ENCODE results near the gene ZIM2. TPM values are rescaled to one million over a fixed set of nuclear protein-coding genes. Genes with fewer than 3 reads are reported as not detected.
"Not testable (repeated sequence)": the region's sequence is repeated elsewhere in the genome, so short reads cannot be mapped to it uniquely, and the experiment has no call there.

Gene ZIM2
- total RNA-seq, 1 experiment from 2014 or later = not detected

DNA sequence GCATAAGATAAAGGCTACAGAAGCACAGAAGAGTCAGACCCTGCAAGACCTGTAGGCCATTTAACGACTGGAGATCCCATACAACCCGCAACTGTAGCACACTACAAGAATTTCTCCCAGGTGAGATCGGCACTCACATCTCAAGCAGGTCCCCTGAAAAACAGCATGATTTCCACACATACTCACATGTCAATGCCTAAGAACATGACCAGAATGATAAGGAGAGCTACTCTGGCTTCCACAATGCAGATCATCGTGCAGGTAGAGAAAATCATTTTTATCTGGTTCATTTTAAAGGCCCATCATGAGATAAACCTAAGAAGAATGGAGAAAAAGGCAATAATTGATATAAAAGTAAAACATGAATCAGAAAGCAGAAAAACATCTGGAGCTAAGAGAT is 17.5 kb upstream of the ZIM2 start:
- H3K9me2 ChIP-seq (ENCODE audit: insufficient read depth) = no peaks in the 10 kb centered on the region
- H2AFZ ChIP-seq = no peak overlapping the region
- no peaks in the 10 kb centered on the region for H3K36me3 ChIP-seq (ENCODE audit: low read depth)
- peaks cover 3% of the 10 kb centered on the region; the same call in 1 of the 2 replicates for H3K27me3 ChIP-seq (ENCODE audit: insufficient read depth, low read depth)
- H3F3A ChIP-seq (ENCODE audit: insufficient read depth, low read depth) = no peaks in the 10 kb centered on the region
- ChIA-PET CTCF (no interaction called here), POLR2A (ENCODE audit: unreplicated experiment) (no interaction called here)
- TF ChIP-seq, protein P1, sequence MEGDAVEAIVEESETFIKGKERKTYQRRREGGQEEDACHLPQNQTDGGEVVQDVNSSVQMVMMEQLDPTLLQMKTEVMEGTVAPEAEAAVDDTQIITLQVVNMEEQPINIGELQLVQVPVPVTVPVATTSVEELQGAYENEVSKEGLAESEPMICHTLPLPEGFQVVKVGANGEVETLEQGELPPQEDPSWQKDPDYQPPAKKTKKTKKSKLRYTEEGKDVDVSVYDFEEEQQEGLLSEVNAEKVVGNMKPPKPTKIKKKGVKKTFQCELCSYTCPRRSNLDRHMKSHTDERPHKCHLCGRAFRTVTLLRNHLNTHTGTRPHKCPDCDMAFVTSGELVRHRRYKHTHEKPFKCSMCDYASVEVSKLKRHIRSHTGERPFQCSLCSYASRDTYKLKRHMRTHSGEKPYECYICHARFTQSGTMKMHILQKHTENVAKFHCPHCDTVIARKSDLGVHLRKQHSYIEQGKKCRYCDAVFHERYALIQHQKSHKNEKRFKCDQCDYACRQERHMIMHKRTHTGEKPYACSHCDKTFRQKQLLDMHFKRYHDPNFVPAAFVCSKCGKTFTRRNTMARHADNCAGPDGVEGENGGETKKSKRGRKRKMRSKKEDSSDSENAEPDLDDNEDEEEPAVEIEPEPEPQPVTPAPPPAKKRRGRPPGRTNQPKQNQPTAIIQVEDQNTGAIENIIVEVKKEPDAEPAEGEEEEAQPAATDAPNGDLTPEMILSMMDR (conservative IDR thresholded peaks at IDR 0.05) = no peak
- TF ChIP-seq EZH2 (IDR thresholded peaks at IDR 0.05; ENCODE audit: low read depth) = no peak
- no TSS peak for BruUV-seq (replicated peaks)
- no peak for DNase-seq
- no peak overlapping the region for H3K4me2 ChIP-seq
- no peaks in the 10 kb centered on the region for H3K4me1 ChIP-seq (replicated peaks; ENCODE audit: insufficient read depth)
- no peak overlapping the region for H3K27ac ChIP-seq
- intact Hi-C loops (cut with micrococcal nuclease; ENCODE audit: unreplicated experiment) = no loop called here
- H3K4me3 ChIP-seq = no peak overlapping the region
- H4K20me1 ChIP-seq (ENCODE audit: insufficient read depth) = no peaks in the 10 kb centered on the region
- H3K79me2 ChIP-seq (ENCODE audit: low read depth) = no peaks in the 10 kb centered on the region
- H3K9me3 ChIP-seq (ENCODE audit: insufficient read depth, low read depth) = no peaks in the 10 kb centered on the region

DNA sequence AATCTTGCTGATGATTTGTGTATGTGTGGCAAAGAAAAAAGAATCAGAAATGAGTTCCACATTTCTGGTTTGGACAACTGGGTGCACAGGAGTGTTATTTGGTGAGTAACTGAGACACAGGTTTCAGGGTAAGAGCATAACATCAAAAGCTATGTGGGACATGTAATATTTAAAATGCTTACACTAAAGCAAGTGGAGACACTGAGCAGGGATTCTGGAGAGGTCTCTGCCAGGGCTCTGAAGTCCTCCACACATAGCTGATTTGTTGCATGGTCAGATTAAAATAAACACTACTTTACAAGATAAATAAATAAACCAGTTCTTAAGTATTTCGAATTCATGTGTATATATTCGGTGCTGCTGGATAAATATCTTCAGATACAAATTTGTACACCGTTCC is 16.3 kb upstream of the ZIM2 start:
- ChIA-PET POLR2A (ENCODE audit: unreplicated experiment) (no interaction called here), CTCF (no interaction called here)
- Histone ChIP-seq H3K36me3 (ENCODE audit: low read depth) (no peaks in the 10 kb centered on the region), H3K79me2 (ENCODE audit: low read depth) (no peaks in the 10 kb centered on the region), H3K4me1 (replicated peaks; ENCODE audit: insufficient read depth) (no peaks in the 10 kb centered on the region), H3K27ac (no peak overlapping the region), H3K9me2 (ENCODE audit: insufficient read depth) (no peaks in the 10 kb centered on the region), H2AFZ (no peak overlapping the region), H4K20me1 (ENCODE audit: insufficient read depth) (no peaks in the 10 kb centered on the region), H3K27me3 (ENCODE audit: insufficient read depth, low read depth) (no peaks in the 10 kb centered on the region), H3K4me3 (no peak overlapping the region), H3F3A (ENCODE audit: insufficient read depth, low read depth) (no peaks in the 10 kb centered on the region), H3K4me2 (no peak overlapping the region), H3K9me3 (ENCODE audit: insufficient read depth, low read depth) (no peaks in the 10 kb centered on the region)
- no peak for DNase-seq
- intact Hi-C loops (cut with micrococcal nuclease; ENCODE audit: unreplicated experiment) = no loop called here
- no TSS peak for BruUV-seq (replicated peaks)
- TF ChIP-seq, protein P1 (conservative IDR thresholded peaks at IDR 0.05) = no peak
- TF ChIP-seq EZH2 (IDR thresholded peaks at IDR 0.05; ENCODE audit: low read depth) = no peak

DNA sequence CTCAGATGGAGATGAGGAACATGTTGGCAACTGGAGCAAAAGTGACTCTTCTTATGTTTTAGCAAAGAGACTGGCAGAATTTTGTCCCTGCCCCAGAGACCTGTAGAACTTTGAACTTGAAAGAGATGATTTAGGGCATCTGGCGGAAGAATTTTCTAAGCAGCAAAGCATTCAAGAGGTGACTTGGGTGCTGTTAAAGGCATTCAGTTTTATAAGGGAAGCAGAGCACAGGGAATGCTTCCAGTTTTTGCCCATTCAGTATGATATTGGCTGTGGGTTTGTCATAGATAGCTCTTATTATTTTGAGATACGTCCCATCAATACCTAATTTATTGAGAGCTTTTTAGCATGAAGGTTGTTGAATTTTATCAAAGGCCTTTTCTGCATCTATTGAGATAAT is 11.8 kb upstream of the ZIM2 start:
- H3F3A ChIP-seq (ENCODE audit: insufficient read depth, low read depth); BruUV-seq (replicated peaks); CTCF ChIA-PET; DNase-seq; H3K36me3 ChIP-seq (ENCODE audit: low read depth); H3K9me2 ChIP-seq (ENCODE audit: insufficient read depth); H3K27me3 ChIP-seq (ENCODE audit: insufficient read depth, low read depth); POLR2A ChIA-PET (ENCODE audit: unreplicated experiment); H3K4me2 ChIP-seq; H3K79me2 ChIP-seq (ENCODE audit: low read depth); intact Hi-C loops (cut with micrococcal nuclease; ENCODE audit: unreplicated experiment); H2AFZ ChIP-seq; H4K20me1 ChIP-seq (ENCODE audit: insufficient read depth); H3K9me3 ChIP-seq (ENCODE audit: insufficient read depth, low read depth); H3K27ac ChIP-seq; H3K4me3 ChIP-seq; H3K4me1 ChIP-seq (replicated peaks; ENCODE audit: insufficient read depth): not testable (repeated sequence)

DNA sequence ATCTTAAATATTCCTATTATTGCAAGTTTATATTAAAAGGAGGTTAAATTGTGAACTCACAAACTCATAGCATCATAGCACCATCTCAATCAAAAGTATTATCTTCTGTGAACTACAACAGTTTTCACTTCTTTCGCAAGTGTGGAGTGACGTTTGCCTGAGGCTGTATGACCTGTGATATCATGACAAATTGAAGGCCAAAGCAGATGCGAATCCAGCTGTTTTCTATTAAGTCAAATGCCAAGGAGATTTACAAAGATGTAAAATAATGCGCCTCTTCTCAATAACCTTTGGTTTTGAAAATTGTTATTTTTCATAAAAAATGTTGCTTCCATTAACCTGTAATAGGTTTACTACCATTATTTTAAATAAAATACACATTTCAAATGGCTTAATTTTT is 7.6 kb upstream of the ZIM2 start:
- CTCF ChIA-PET = no interaction called here
- Histone ChIP-seq H3K4me1 (replicated peaks; ENCODE audit: insufficient read depth) (no peaks in the 10 kb centered on the region), H3K9me3 (ENCODE audit: insufficient read depth, low read depth) (no peaks in the 10 kb centered on the region), H4K20me1 (ENCODE audit: insufficient read depth) (no peaks in the 10 kb centered on the region), H3F3A (ENCODE audit: insufficient read depth, low read depth) (no peaks in the 10 kb centered on the region), H3K4me3 (no peak overlapping the region), H3K27ac (no peak overlapping the region), H3K27me3 (ENCODE audit: insufficient read depth, low read depth) (no peaks in the 10 kb centered on the region), H3K9me2 (ENCODE audit: insufficient read depth) (no peaks in the 10 kb centered on the region), H3K79me2 (ENCODE audit: low read depth) (no peaks in the 10 kb centered on the region), H2AFZ (no peak overlapping the region), H3K4me2 (no peak overlapping the region), H3K36me3 (ENCODE audit: low read depth) (no peaks in the 10 kb centered on the region)
- DNase-seq = no peak
- intact Hi-C loops (cut with micrococcal nuclease; ENCODE audit: unreplicated experiment) = no loop called here
- no TSS peak for BruUV-seq (replicated peaks)
- POLR2A ChIA-PET (ENCODE audit: unreplicated experiment) = no interaction called here
- TF ChIP-seq, protein P1 (conservative IDR thresholded peaks at IDR 0.05) = no peak
- no peak for TF ChIP-seq EZH2 (IDR thresholded peaks at IDR 0.05; ENCODE audit: low read depth)

Data from PC-9 (cell line).